ENCODE measurements around the gene ZNF674.

ZNF674 gene

GRCh38 chrX:46545111-46546005 lies at the start of gene ZNF674:
Gene ZNF674, minus strand, starts transcription at chrX:46545421. Its CDS starts 3,334 bp downstream, at chrX:46542087.
- peak; percentile 94 for DNase-seq

- no peak for DNase-seq
Measured at GRCh38 chrX:46589977-46590723, 44.9 kb upstream of the ZNF674 start.

GRCh38 chrX:46588263-46588662 lies 43.0 kb upstream of the ZNF674 start:
- no peak for DNase-seq

GRCh38 chrX:46587753-46588171 lies 42.5 kb upstream of the ZNF674 start:
- no peak for DNase-seq

- DNase-seq = no peak
Measured at GRCh38 chrX:46587158-46587557, 41.9 kb upstream of the ZNF674 start.

- no peak for DNase-seq
Measured at GRCh38 chrX:46584736-46585135, 39.5 kb upstream of the ZNF674 start.

- no peak for DNase-seq
Measured at GRCh38 chrX:46582966-46583365, 37.7 kb upstream of the ZNF674 start.

- no peak for DNase-seq
Measured at GRCh38 chrX:46582325-46582724, 37.1 kb upstream of the ZNF674 start.

GRCh38 chrX:46580613-46581012 lies 35.4 kb upstream of the ZNF674 start:
- DNase-seq = no peak

GRCh38 chrX:46579250-46579649 lies 34.0 kb upstream of the ZNF674 start:
- no peak for DNase-seq

- no peak for DNase-seq
Measured at GRCh38 chrX:46577221-46578005, 32.2 kb upstream of the ZNF674 start.

- no peak for DNase-seq
Measured at GRCh38 chrX:46576458-46576857, 31.2 kb upstream of the ZNF674 start.

GRCh38 chrX:46575991-46576392 lies 30.8 kb upstream of the ZNF674 start:
- no peak for DNase-seq

- DNase-seq = no peak
Measured at GRCh38 chrX:46575586-46575985, 30.4 kb upstream of the ZNF674 start.

GRCh38 chrX:46574774-46575381 lies 29.7 kb upstream of the ZNF674 start:
- peak; percentile 18 for DNase-seq

- DNase-seq = peak; percentile 58
Measured at GRCh38 chrX:46573892-46574773, 28.9 kb upstream of the ZNF674 start.

- peak; percentile 53 for DNase-seq
Measured at GRCh38 chrX:46573331-46573891, 28.2 kb upstream of the ZNF674 start, which contains the start of gene CHST7. Gene CHST7, plus strand, starts transcription at chrX:46573765. Its CDS starts 167 bp downstream, at chrX:46573932.

- DNase-seq = no peak
Measured at GRCh38 chrX:46572340-46572936, 27.2 kb upstream of the ZNF674 start.

- DNase-seq = no peak
Measured at GRCh38 chrX:46571423-46572339, 26.5 kb upstream of the ZNF674 start.

- no peak for DNase-seq
Measured at GRCh38 chrX:46569621-46570020, 24.4 kb upstream of the ZNF674 start.
